Mesothelial cell of epicardium (in vitro differentiated cells): ENCODE data around the gene KRTAP22-1. TPM values are rescaled to one million over a fixed set of nuclear protein-coding genes. Genes with fewer than 3 reads are reported as not detected.

Experiments
- DNase-seq, 2 experiments: peaks; one replicate each; pipeline ENCODE4 v3.0.0; 2021; ENCODE audit warnings: low spot score in 2 of 2; ENCODE audit not compliant: unreplicated experiment in 2 of 2
- H3K27ac Mint-ChIP-seq: 2 replicates; pipeline ENCODE4 v1.8.0; 2021; ENCODE audit warnings: mixed read lengths
- H3K27me3 Mint-ChIP-seq: 2 replicates; pipeline ENCODE4 v1.8.0; 2021; ENCODE audit warnings: low read depth, mixed read lengths
- H3K36me3 Mint-ChIP-seq: 2 replicates; pipeline ENCODE4 v1.8.0; 2021; ENCODE audit warnings: mixed read lengths
- H3K4me1 Mint-ChIP-seq: 2 replicates; pipeline ENCODE4 v1.8.0; 2021; ENCODE audit warnings: mixed read lengths
- H3K4me3 Mint-ChIP-seq: 2 replicates; pipeline ENCODE4 v1.8.0; 2021; ENCODE audit warnings: mild to moderate bottlenecking, moderate library complexity, mixed read lengths
- H3K9me3 Mint-ChIP-seq: 2 replicates; pipeline ENCODE4 v1.8.0; 2021; ENCODE audit warnings: mixed read lengths
- total RNA-seq: library from RNA; stranded (reverse); gene quantifications from 3 replicates; pipeline ENCODE4 v1.2.1, GENCODE V29; 2021
- TF ChIP-seq, protein P1 (sequence below): fragments of 200-600 bp; sonication (generic); IDR thresholded peaks from one replicate; pipeline ENCODE4 v1.5.0; 2021; ENCODE audit warnings: antibody characterized with exemption; ENCODE audit not compliant: unreplicated experiment

KRTAP22-1 gene
- total RNA-seq, 1 donor from 2014 or later = not detected

DNA sequence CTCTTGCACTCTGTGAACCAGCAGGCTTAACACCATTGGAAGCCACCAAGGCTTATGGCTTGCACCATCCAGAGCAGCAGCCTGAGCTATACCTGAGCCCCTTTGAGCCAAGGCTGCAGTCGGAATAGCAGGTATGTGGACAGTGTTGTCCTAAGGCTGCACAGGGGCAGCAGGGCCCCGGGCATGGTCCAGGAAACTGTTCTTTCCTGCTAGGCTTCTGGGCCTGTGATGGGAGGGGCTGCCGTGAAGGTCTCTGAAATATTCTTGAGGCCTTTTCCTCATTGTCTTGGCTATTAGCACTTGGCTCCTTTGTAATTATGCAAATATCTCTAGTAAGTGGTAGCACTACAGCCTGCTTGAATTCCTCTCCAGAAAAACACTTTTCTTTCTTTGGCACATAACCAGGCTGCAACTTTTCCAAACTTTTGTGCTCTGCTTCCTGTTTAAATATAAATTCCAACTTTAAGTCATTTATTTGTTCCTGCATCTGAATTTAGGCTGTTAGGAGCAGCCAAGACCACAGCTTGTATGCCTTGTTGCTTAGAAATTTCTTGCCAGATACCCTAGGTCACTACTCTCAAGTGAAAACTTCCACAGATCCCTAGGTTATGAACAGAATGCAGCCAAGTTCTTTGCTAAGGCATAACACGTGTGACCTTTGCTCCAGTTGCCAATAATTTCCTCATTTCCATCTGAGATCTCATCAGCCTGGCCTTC, 24.7 kb downstream of the KRTAP22-1 start:
- H3K36me3 Mint-ChIP-seq = no peaks in the 10 kb centered on the region
- H3K27ac Mint-ChIP-seq = no peak overlapping the region
- H3K4me3 Mint-ChIP-seq = no peak overlapping the region

DNA sequence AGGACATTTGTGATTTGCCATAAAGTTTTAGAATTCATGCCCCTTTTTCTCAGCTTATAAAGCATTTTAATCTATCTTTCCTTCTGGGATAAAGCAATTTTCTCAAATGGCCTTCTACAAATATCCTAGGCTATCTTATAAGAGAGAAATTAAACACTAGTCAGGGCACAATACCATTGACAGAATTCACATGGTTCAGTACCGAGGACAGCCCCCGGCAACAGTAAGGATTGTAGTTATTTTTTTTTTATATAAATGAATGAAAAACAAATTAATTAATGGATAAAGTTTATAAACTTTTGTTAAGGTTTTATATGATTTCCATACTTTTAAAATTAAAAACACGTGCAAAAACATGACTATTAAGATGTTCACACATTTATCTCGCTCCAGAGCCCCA, 27.2 kb downstream of the KRTAP22-1 start:
- no peak overlapping the region for H3K27ac Mint-ChIP-seq
- no peaks in the 10 kb centered on the region for H3K36me3 Mint-ChIP-seq
- TF ChIP-seq, protein P1, sequence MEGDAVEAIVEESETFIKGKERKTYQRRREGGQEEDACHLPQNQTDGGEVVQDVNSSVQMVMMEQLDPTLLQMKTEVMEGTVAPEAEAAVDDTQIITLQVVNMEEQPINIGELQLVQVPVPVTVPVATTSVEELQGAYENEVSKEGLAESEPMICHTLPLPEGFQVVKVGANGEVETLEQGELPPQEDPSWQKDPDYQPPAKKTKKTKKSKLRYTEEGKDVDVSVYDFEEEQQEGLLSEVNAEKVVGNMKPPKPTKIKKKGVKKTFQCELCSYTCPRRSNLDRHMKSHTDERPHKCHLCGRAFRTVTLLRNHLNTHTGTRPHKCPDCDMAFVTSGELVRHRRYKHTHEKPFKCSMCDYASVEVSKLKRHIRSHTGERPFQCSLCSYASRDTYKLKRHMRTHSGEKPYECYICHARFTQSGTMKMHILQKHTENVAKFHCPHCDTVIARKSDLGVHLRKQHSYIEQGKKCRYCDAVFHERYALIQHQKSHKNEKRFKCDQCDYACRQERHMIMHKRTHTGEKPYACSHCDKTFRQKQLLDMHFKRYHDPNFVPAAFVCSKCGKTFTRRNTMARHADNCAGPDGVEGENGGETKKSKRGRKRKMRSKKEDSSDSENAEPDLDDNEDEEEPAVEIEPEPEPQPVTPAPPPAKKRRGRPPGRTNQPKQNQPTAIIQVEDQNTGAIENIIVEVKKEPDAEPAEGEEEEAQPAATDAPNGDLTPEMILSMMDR = no peak
- H3K9me3 Mint-ChIP-seq = peaks cover 61% of the 10 kb centered on the region
- H3K27me3 Mint-ChIP-seq = no peaks in the 10 kb centered on the region
- no peaks in the 10 kb centered on the region for H3K4me1 Mint-ChIP-seq
- no peak overlapping the region for H3K4me3 Mint-ChIP-seq
- no peak for DNase-seq

More for the DNA sequence above, 24.7 kb downstream of the KRTAP22-1 start:
- peaks cover 53% of the 10 kb centered on the region for H3K9me3 Mint-ChIP-seq
- no peaks in the 10 kb centered on the region for H3K4me1 Mint-ChIP-seq
- DNase-seq = no peak
- TF ChIP-seq, protein P1 = no peak
- no peaks in the 10 kb centered on the region for H3K27me3 Mint-ChIP-seq

DNA sequence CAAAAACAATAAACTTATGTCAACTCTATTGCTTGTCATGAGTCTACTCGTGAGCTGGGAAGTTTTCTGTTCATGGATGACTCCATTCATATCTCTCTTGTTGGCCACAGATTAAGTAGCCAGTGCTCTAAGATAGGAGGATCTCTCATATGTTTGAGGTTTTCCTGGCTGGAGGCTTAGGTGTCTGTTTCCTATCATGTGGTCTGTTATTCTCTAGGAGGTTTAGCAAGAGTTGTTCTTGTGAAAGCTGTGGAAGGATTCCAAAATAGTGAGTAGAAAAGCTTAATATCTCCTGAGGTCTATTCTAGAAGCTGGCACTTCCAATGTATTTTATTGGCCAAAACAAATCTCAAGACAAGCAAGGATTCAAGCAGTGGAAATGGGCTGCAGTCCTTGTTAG, 28.3 kb downstream of the KRTAP22-1 start:
- TF ChIP-seq, protein P1 = no peak
- H3K27ac Mint-ChIP-seq = no peak overlapping the region
- H3K4me1 Mint-ChIP-seq = no peaks in the 10 kb centered on the region
- H3K36me3 Mint-ChIP-seq = no peaks in the 10 kb centered on the region
- no peak overlapping the region for H3K4me3 Mint-ChIP-seq
- H3K9me3 Mint-ChIP-seq = peaks cover 62% of the 10 kb centered on the region
- no peak for DNase-seq
- no peaks in the 10 kb centered on the region for H3K27me3 Mint-ChIP-seq

DNA sequence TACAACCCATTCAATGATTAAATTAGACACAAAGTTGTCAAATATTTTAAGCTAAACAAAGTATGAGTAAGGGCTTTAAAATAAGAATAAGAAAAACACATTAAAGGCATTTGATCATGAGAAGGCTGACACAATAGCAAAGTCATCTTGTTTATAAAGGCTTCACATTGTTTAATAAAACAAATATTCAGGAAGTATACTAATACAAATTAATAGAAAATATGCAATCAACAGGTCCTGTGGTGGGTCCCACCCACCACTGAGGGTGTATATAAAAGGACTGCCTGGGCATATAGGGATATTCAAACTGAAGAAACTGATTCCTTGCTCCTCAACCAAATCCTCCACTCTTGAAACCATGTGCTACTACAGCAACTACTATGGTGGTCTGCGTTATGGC, 34.0 kb downstream of the KRTAP22-1 start, which contains the start of gene KRTAP20-2:
TSS of gene KRTAP20-2 (plus strand) at position 301 of the 400 bp plus-strand sequence. CDS start at position 359, 58 bp downstream.
- H3K27ac Mint-ChIP-seq = no peak within 1 kb of the TSS
- no peaks in the 10 kb centered on the region for H3K4me1 Mint-ChIP-seq
- peaks cover 52% of the 10 kb centered on the region for H3K9me3 Mint-ChIP-seq
- no peaks in the 10 kb centered on the region for H3K36me3 Mint-ChIP-seq
- H3K27me3 Mint-ChIP-seq = no peaks in the 10 kb centered on the region
- DNase-seq = no peak
- TF ChIP-seq, protein P1 = no peak
- no peak within 1 kb of the TSS for H3K4me3 Mint-ChIP-seq

DNA sequence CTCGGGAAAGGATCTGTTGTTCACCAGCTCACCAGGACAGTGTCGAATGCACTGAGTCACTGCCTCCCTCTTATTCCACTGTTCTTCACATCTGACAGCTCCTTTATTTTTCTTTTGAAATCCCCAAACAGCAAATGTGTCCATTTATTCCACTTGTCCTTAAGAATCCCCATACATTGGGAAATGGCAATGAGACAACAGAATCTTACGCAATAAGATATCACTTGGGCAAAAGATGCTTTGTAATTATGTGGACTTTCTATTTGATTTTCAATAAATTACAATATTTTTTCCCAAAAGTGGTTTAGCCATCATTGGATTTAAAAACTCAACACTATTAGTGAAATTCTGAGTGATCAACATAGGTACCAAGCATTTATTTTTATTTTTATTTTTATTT, 37.8 kb downstream of the KRTAP22-1 start:
- no peaks in the 10 kb centered on the region for H3K27me3 Mint-ChIP-seq
- no peaks in the 10 kb centered on the region for H3K4me1 Mint-ChIP-seq
- DNase-seq = no peak
- TF ChIP-seq, protein P1 = no peak
- H3K27ac Mint-ChIP-seq = no peak overlapping the region
- no peaks in the 10 kb centered on the region for H3K36me3 Mint-ChIP-seq
- H3K4me3 Mint-ChIP-seq = no peak overlapping the region
- peaks cover 52% of the 10 kb centered on the region for H3K9me3 Mint-ChIP-seq
